GM12878 (cell line): ENCODE data around the gene ABHD17C. TPM values are rescaled to one million over a fixed set of nuclear protein-coding genes. Genes with fewer than 3 reads are reported as not detected.
"Not testable (repeated sequence)": the region's sequence is repeated elsewhere in the genome, so short reads cannot be mapped to it uniquely, and the experiment has no call there.

Source experiments
- ATAC-seq: fragments of 200-7000 bp; cut with Tn5 transposase; 3 replicates; pipeline ENCODE4 v1.9.1; 2020; ENCODE audit warnings: mild to moderate bottlenecking, moderate library complexity
- BruUV-seq: library from RNA; stranded (reverse); fragments of 400-500 nt; replicated peaks from 2 replicates; lab custom pipeline; 2021; lab: Mats Ljungman, UMichigan
- CTCF ChIA-PET: fragments of 300-600 bp; sonication (Branson Sonifier 250); formaldehyde crosslinking; extraction: SDS; loops from one replicate; lab custom pipeline; 2021; ENCODE audit warnings: inconsistent platforms; lab: Yijun Ruan, JAX
- POLR2A ChIA-PET: fragments of 350-600 bp; formaldehyde crosslinking; extraction: SDS; loops from one replicate; lab custom pipeline; 2021; ENCODE audit warnings: inconsistent platforms; lab: Charles Lee
- RAD21 ChIA-PET: fragments of 300-600 bp; sonication (Branson Sonifier 250); formaldehyde crosslinking; loops from one replicate; lab custom pipeline; 2023; ENCODE audit warnings: antibody characterized with exemption; ENCODE audit not compliant: unreplicated experiment; lab: Charles Lee
- SMC1A ChIA-PET: fragments of 300-600 bp; sonication (Branson Sonifier 250); formaldehyde crosslinking; loops from one replicate; lab custom pipeline; 2023; ENCODE audit not compliant: unreplicated experiment, uncharacterized antibody; lab: Charles Lee
- DNase-seq: peaks from one replicate; pipeline ENCODE4 v3.0.0-alpha.2; 2011; ENCODE audit warnings: low read depth, low spot score
- FAIRE-seq: peaks from 3 replicates; lab custom pipeline; 2011; peaks lifted over from hg19 to GRCh38; lab: Jason Lieb, UNC
- H2AFZ ChIP-seq: 2 replicates; pipeline ENCODE4 v1.6.0; 2011; ENCODE audit warnings: low read depth, low read length, control low read depth; ENCODE audit not compliant: control insufficient read depth
- H3K27ac ChIP-seq: 2 replicates; pipeline ENCODE4 v1.5.1; 2011; ENCODE audit warnings: control low read depth; ENCODE audit not compliant: control insufficient read depth, insufficient read depth
- H3K27me3 ChIP-seq, 2 experiments: replicated peaks in 1 of 2; 2 replicates each; pipeline versions ENCODE4 v1.6.0 to v1.6.1; 2011; ENCODE audit warnings: low read length in 1 of 2; ENCODE audit not compliant: control insufficient read depth in 2 of 2, insufficient read depth in 2 of 2
- H3K36me3 ChIP-seq, 2 experiments: 2 replicates each; pipeline ENCODE4 v1.5.1; 2011; ENCODE audit warnings: low read length in 1 of 2; ENCODE audit not compliant: control insufficient read depth in 2 of 2, insufficient read depth in 2 of 2
- H3K4me1 ChIP-seq: 2 replicates; pipeline ENCODE4 v1.6.1; 2011; ENCODE audit warnings: mild to moderate bottlenecking, low read length, moderate library complexity, mixed read lengths; ENCODE audit not compliant: control insufficient read depth, insufficient read depth
- H3K4me2 ChIP-seq: 2 replicates; pipeline ENCODE4 v1.6.0; 2011; ENCODE audit warnings: control low read depth; ENCODE audit not compliant: control insufficient read depth, insufficient read depth
- H3K4me3 ChIP-seq: fragments of 200-600 bp; sonication (generic); 2 replicates; pipeline ENCODE4 v1.5.1; 2016
- H3K79me2 ChIP-seq: 2 replicates; pipeline ENCODE4 v1.6.0; 2011; ENCODE audit warnings: low read length; ENCODE audit not compliant: control insufficient read depth, insufficient read depth
- H3K9ac ChIP-seq: 2 replicates; pipeline ENCODE4 v1.8.0; 2011; ENCODE audit warnings: low read length, control low read depth, mixed read lengths; ENCODE audit not compliant: control insufficient read depth, insufficient read depth
- H3K9me3 ChIP-seq: replicated peaks from 3 replicates; pipeline ENCODE4 v1.5.1; 2011; ENCODE audit warnings: mild to moderate bottlenecking, low read length; ENCODE audit not compliant: control insufficient read depth, insufficient read depth
- H4K20me1 ChIP-seq: 2 replicates; pipeline ENCODE4 v1.6.0; 2011; ENCODE audit not compliant: control insufficient read depth, insufficient read depth
- MTA2 ChIP-seq: fragments of 450-650 bp; IDR thresholded peaks from 2 replicates; pipeline ENCODE4 v1.6.1; 2016; ENCODE audit warnings: low read depth, mild to moderate bottlenecking, moderate library complexity
- WGBS: methylation state at CpG from one replicate; pipeline ENCODE4 v1.1.6; 2016; ENCODE audit warnings: low lambda C conversion rate; ENCODE audit not compliant: insufficient replicate concordance, insufficient coverage; ENCODE audit errors: missing lambda C conversion rate; 5-methylcytosine and 5-hydroxymethylcytosine counted together
- in situ Hi-C: fragments of 300-500 bp; cut with MboI; formaldehyde crosslinking; loops from 9 replicates; pipeline ENCODE4 v1.14.3; 2018; ENCODE audit warnings: mixed read lengths
- intact Hi-C: fragments of 100-400 bp; cut with micrococcal nuclease; formaldehyde crosslinking; loops from one replicate; pipeline ENCODE4 v1.14.2; 2022; ENCODE audit not compliant: unreplicated experiment
- polyA plus RNA-seq, 11 experiments: library from polyadenylated mRNA; depleted of rRNA in 4 of 11; unstranded in 6 of 11; stranded (reverse) in 5 of 11; fragments of >200 nt; fragmentation: Nextera tagmentation in 4 of 11; fragmentation: Illumina TruSeq in 1 of 11; extraction: Ambion mirVana in 4 of 11; extraction: Trizol in 1 of 11; gene quantifications; 1 replicate in 1 of 11; 2 replicates in 10 of 11; pipeline versions ENCODE4 v1.2.1 to v1.2.3, GENCODE V29; 2011 to 2016; ENCODE audit warnings: inconsistent platforms in 2 of 11, missing spikeins in 2 of 11, low read depth in 1 of 11
- total RNA-seq, 4 experiments: library from RNA; depleted of rRNA in 3 of 4; stranded (reverse); fragments of >200 nt in 3 of 4; fragmentation: Illumina TruSeq in 1 of 4; extraction: Trizol in 1 of 4; gene quantifications; 2 replicates each; pipeline versions ENCODE4 v1.2.1 to v1.2.3, GENCODE V29; 2013 to 2021
- TF ChIP-seq, protein P1 (sequence below): IDR thresholded peaks from 2 replicates; pipeline ENCODE4 v1.6.1; 2011; ENCODE audit warnings: borderline replicate concordance, low read depth, mild to moderate bottlenecking, moderate library complexity, mixed read lengths, low read length; ENCODE audit not compliant: insufficient read depth; ENCODE audit errors: extremely low read length

The ABHD17C gene
- total and polyA plus RNA-seq, 10 of the 15 experiments (the other 5 are each of a cell fraction or from before 2014, with no cell fraction given) = 0.92 to 11.4 (median 5.5) TPM

DNA sequence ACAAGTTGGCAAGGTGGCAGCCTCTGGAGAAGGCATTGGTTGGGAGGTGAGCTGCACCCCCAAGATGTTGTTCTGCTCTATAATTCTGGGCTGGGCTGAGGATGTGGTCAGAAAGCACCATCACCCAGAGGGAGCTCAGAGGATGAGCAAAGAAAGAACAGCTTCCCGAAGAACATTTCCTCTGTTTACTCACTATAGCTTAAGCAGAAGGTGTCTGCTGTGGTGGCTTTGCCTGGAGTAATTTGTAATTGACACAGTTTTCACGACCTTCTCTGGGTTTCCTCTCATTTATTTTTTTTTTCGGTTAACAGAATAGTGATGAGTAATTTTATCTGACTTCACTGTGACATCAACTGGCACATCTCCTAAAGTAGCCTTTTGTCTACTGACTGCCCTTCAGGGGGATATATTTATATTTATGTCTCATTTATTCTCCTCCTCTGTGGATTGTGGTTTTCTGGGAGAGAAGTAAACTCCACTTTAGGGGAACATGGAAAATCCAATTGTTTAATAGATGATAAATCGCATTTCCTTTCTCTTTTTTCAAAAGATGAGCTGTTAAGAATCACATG is 49.5 kb upstream of the ABHD17C start:
- no peaks in the 10 kb centered on the region for H3K36me3 ChIP-seq
- H3K4me3 ChIP-seq = no peak overlapping the region
- TF ChIP-seq, protein P1, sequence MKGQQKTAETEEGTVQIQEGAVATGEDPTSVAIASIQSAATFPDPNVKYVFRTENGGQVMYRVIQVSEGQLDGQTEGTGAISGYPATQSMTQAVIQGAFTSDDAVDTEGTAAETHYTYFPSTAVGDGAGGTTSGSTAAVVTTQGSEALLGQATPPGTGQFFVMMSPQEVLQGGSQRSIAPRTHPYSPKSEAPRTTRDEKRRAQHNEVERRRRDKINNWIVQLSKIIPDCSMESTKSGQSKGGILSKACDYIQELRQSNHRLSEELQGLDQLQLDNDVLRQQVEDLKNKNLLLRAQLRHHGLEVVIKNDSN = no peak
- no peak for TF ChIP-seq MTA2
- DNase-seq (no peak), FAIRE-seq (no peak), ATAC-seq (no peak)
- intact Hi-C loops (no loop called here), in situ Hi-C loops (no loop called here)
- SMC1A ChIA-PET = interaction anchor here (0.6 to 1.2 kb wide), 2 partner anchors 25 to 50 kb away, joined by 3 read pairs; partner anchors contain the start of gene ABHD17C
- H3K79me2 ChIP-seq = no peaks in the 10 kb centered on the region
- H3K9me3 ChIP-seq = no peaks in the 10 kb centered on the region; the same call in 2 of the 3 replicates
- POLR2A ChIA-PET = no interaction called here
- no peaks in the 10 kb centered on the region for H3K27me3 ChIP-seq
- no TSS peak for BruUV-seq
- no peak overlapping the region for H3K9ac ChIP-seq
- no peak overlapping the region for H2AFZ ChIP-seq
- H3K4me1 ChIP-seq = no peaks in the 10 kb centered on the region
- H3K27ac ChIP-seq = no peak overlapping the region
- CTCF ChIA-PET = interaction anchor here (0.7 kb wide), 1 partner anchor 540 kb away, joined by 3 read pairs; no protein-coding TSS in a partner anchor
- 34% methylated on average over 4 of the region's 4 CpGs for WGBS
- H4K20me1 ChIP-seq = no peaks in the 10 kb centered on the region
- RAD21 ChIA-PET = no interaction called here
- H3K4me2 ChIP-seq = no peak overlapping the region

DNA sequence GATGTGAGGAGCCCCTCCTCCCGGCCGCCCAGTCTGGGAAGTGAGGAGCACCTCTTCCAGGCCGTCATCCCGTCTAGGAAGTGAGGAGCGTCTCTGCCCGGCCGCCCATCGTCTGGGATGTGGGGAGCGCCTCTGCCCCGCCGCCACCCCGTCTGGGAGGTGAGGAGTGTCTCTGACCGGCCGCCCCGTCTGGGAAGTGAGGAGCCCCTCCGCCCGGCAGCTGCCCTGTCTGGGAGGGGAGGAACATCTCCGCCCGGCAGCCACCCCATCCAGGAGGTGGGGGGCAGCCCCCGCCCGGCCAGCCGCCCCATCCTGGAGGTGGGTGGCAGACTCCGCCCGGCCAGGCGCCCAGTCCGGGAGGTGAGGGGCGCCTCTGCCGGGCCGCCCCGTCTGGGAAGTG is 47.7 kb upstream of the ABHD17C start:
- intact Hi-C loops, SMC1A ChIA-PET, DNase-seq, POLR2A ChIA-PET, H3K9ac ChIP-seq, BruUV-seq, H3K27me3 ChIP-seq, H3K27ac ChIP-seq, H4K20me1 ChIP-seq, H2AFZ ChIP-seq, ATAC-seq, in situ Hi-C loops, H3K36me3 ChIP-seq, H3K4me2 ChIP-seq, H3K4me3 ChIP-seq, H3K9me3 ChIP-seq, H3K79me2 ChIP-seq, RAD21 ChIA-PET, FAIRE-seq, H3K4me1 ChIP-seq, CTCF ChIA-PET: not testable (repeated sequence)
- WGBS = 83% methylated on average over 27 of the region's 30 CpGs
